Stimulated activated CD8-positive, alpha-beta memory T cell treated with anti-CD3 and anti-CD28 coated beads, Interleukin-15, amount 100 ng/mL, for 1 hour (primary cell): Measurements from ENCODE around the gene PYCR2.

Experiments
- DNase-seq: peaks from one replicate; pipeline ENCODE4 v3.0.0-alpha.2; 2020; ENCODE audit warnings: low read depth

Gene PYCR2

GRCh38 chr1:225876900-225877510, 47.0 kb downstream of the PYCR2 start:
- DNase-seq, result no peak

GRCh38 chr1:225875044-225875815, 48.8 kb downstream of the PYCR2 start:
- no peak for DNase-seq

GRCh38 chr1:225874431-225874830, 49.6 kb downstream of the PYCR2 start:
- no peak for DNase-seq

- DNase-seq, result no peak
These were observed 50.7 kb downstream of the PYCR2 start for GRCh38 chr1:225873281-225873850.

GRCh38 chr1:225872075-225872430, 52.0 kb downstream of the PYCR2 start:
- no peak for DNase-seq

- DNase-seq, result no peak
These were observed 52.5 kb downstream of the PYCR2 start for GRCh38 chr1:225871359-225872074.

- DNase-seq, result no peak
These were observed 53.1 kb downstream of the PYCR2 start for GRCh38 chr1:225870911-225871310.
